Gastrocnemius medialis (tissue), 4 donors: ENCODE results near the gene ST6GALNAC6. TPM values are rescaled to one million over a fixed set of nuclear protein-coding genes. Genes with fewer than 3 reads are reported as not detected.
"Not testable (repeated sequence)": the region's sequence is repeated elsewhere in the genome, so short reads cannot be mapped to it uniquely, and the experiment has no call there.

Source experiments
- ATAC-seq, 2 donors: fragments of 150-250 bp; one replicate each; pipeline ENCODE4 v1.9.1; 2016
- DNase-seq, 2 donors: peaks; one replicate each; pipeline ENCODE4 v3.0.0-alpha.2; 2019
- H3K27ac ChIP-seq, 4 donors: fragments of 200-600 bp; sonication (generic); 1 replicate in 1 of 4; 2 replicates in 3 of 4; pipeline ENCODE4 v1.5.1; 2016 to 2018; ENCODE audit warnings: mild to moderate bottlenecking in 2 of 4, moderate library complexity in 1 of 4
- H3K27me3 ChIP-seq, 3 donors: fragments of 200-600 bp; sonication (generic) in 2 of 3; 1 replicate in 1 of 3; 2 replicates in 2 of 3; pipeline versions ENCODE4 v1.5.1 to v1.6.0; 2016 to 2019; ENCODE audit warnings: mild to moderate bottlenecking in 1 of 3, moderate library complexity in 1 of 3
- H3K36me3 ChIP-seq, 2 donors: fragments of 200-600 bp; sonication (generic) in 1 of 2; one replicate each; pipeline ENCODE4 v1.5.1; 2017 to 2018
- H3K4me1 ChIP-seq, 2 donors: fragments of 200-600 bp; sonication (generic) in 1 of 2; one replicate each; pipeline ENCODE4 v1.5.1; 2016 to 2017; ENCODE audit warnings: mild to moderate bottlenecking in 2 of 2
- H3K4me3 ChIP-seq, 4 donors: fragments of 200-600 bp; sonication (generic) in 3 of 4; 1 replicate in 1 of 4; 2 replicates in 3 of 4; pipeline ENCODE4 v1.5.1; 2016 to 2019; ENCODE audit warnings: mild to moderate bottlenecking in 2 of 4
- H3K9me3 ChIP-seq, 3 donors: fragments of 200-600 bp; sonication (generic) in 2 of 3; 1 replicate in 1 of 3; 2 replicates in 2 of 3; pipeline ENCODE4 v1.5.1; 2016 to 2019
- POLR2A ChIP-seq, 2 donors: fragments of 450-650 bp; IDR thresholded peaks; one replicate each; pipeline ENCODE4 v1.6.1; 2017; ENCODE audit warnings: antibody characterized with exemption in 2 of 2, mild to moderate bottlenecking in 2 of 2, moderate library complexity in 2 of 2
- in situ Hi-C, 4 donors: fragments of 200-750 bp; cut with MboI; loops; one replicate each; pipeline versions ENCODE4 v1.15.0 to v1.8.0; 2017; ENCODE audit warnings: low sequenced_read_pairs in 4 of 4
- intact Hi-C: fragments of 100-400 bp; cut with DNase I; formaldehyde crosslinking; loops from one replicate; pipeline ENCODE4 v1.15.1; 2023; ENCODE audit warnings: low total_unique reads
- total RNA-seq, 4 donors: library from RNA; depleted of rRNA; stranded (reverse); fragments of >200 nt; gene quantifications; one replicate each; pipeline versions ENCODE4 v1.1.0 to v1.2.3, GENCODE V29; 2016
- TF ChIP-seq, protein P1 (sequence below), 5 experiments: fragments of 450-650 bp in 3 of 5; fragments of 200-600 bp in 2 of 5; sonication (generic) in 2 of 5; IDR thresholded peaks in 4 of 5; conservative IDR thresholded peaks in 1 of 5; 1 replicate in 4 of 5; 2 replicates in 1 of 5; pipeline ENCODE4 v1.5.1; 2016 to 2019; ENCODE audit warnings: antibody characterized with exemption in 5 of 5, mild to moderate bottlenecking in 3 of 5, moderate library complexity in 3 of 5

Gene ST6GALNAC6
- total RNA-seq, 4 donors from 2014 or later = 46.7 to 69.3 (median 56.9) TPM

DNA sequence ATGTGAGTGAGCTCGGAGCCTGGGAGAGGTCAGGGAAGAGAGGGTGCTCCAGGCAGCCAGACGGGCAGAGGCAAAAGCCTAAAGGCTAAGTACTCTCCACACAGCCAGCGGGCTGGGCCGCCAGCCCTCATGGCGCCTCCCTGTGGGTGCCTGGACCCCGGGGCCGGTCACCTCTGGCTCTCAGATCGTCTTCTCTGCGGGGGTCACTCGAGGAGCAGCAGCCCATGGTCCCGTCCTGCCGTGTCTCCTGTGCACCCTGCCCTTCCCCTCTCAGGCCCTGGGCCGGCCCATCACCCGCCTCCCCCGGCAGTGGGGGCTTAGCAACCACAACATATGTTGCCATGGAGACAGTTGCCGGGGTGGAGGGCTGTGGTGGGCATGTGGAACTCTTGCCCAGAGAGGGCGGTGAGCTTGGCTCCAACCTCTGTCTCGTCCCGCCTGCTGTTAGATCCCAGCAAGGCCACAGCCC, 26.1 kb downstream of the ST6GALNAC6 start:
- Histone ChIP-seq H3K27ac (peak overlapping the region; percentile 86 to 96 (median 91)), H3K4me1 (peaks cover 48 to 50% of the 10 kb centered on the region in 2 donors), H3K36me3 (peaks cover 0 to 43% of the 10 kb centered on the region in 2 donors), H3K4me3 (peak overlapping the region in 1 of 4 donors; percentile 18), H3K9me3 (no peaks in the 10 kb centered on the region), H3K27me3 (no peaks in the 10 kb centered on the region)
- in situ Hi-C loops (loop anchor here in 1 of 4 donors (5.0 kb wide), 1 partner anchor 136 kb away; the partner anchor contains the start of gene TOR2A), intact Hi-C loops (no loop called here)
- ATAC-seq (no peak), DNase-seq (no peak)
- no peak for TF ChIP-seq POLR2A (IDR thresholded peaks at IDR 0.05)
- TF ChIP-seq, protein P1, sequence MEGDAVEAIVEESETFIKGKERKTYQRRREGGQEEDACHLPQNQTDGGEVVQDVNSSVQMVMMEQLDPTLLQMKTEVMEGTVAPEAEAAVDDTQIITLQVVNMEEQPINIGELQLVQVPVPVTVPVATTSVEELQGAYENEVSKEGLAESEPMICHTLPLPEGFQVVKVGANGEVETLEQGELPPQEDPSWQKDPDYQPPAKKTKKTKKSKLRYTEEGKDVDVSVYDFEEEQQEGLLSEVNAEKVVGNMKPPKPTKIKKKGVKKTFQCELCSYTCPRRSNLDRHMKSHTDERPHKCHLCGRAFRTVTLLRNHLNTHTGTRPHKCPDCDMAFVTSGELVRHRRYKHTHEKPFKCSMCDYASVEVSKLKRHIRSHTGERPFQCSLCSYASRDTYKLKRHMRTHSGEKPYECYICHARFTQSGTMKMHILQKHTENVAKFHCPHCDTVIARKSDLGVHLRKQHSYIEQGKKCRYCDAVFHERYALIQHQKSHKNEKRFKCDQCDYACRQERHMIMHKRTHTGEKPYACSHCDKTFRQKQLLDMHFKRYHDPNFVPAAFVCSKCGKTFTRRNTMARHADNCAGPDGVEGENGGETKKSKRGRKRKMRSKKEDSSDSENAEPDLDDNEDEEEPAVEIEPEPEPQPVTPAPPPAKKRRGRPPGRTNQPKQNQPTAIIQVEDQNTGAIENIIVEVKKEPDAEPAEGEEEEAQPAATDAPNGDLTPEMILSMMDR (IDR thresholded peaks at IDR 0.05 in 4 of 5, conservative IDR thresholded peaks at IDR 0.05 in 1 of 5) = no peak

DNA sequence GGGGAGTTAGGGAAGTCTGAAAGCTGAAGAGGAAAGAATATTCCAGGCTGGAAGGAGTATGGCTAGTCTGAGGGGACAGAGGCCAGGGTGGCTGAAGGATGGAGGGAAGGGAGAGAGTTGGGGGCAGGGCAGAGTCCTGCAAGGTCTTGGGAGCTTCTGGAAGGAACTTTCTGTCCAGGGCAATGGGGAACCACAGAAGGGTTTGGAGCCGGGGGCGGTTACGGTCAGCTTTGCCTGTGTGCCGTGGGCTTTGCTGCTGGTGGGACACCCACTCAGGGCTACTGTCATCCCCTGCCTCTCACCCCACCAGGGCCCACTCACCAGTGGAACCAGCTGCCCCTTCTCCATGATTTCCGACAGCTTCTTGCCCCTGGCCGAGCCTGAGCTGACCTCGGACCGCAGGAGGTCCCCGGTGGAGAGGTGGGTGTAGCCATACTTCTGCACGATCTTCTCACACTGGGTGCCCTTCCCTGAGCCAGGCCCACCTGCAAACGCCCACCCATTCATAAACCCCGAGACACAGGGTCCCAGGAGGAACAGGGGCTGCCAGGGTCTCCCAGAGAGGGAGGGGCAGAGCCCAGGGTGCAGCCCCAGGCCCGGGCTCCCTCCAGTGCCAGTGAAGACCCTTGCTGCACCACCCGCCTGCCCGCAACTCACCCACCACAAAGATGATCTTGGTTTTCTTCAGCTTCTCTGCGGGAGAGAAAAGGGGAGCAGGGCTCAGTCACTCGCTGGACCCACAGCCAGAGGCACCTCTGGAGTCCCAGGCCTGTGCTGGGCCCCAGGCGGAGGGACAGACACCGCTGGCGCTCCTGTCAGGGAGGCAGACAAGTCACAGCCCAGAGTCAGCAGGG, 26.8 kb downstream of the ST6GALNAC6 start:
- H3K36me3 ChIP-seq = peaks cover 0 to 49% of the 10 kb centered on the region in 2 donors
- peak overlapping the region; percentile 86 to 96 (median 91) for H3K27ac ChIP-seq
- H3K27me3 ChIP-seq = no peaks in the 10 kb centered on the region
- in situ Hi-C loops (loop anchor here in 1 of 4 donors (5.0 kb wide), 1 partner anchor 135 kb away; the partner anchor contains the start of gene TOR2A), intact Hi-C loops (no loop called here)
- no peak for ATAC-seq
- H3K4me1 ChIP-seq = peaks cover 43 to 47% of the 10 kb centered on the region in 2 donors
- TF ChIP-seq, protein P1 (IDR thresholded peaks at IDR 0.05 in 4 of 5, conservative IDR thresholded peaks at IDR 0.05 in 1 of 5) = no peak
- no peak for TF ChIP-seq POLR2A (IDR thresholded peaks at IDR 0.05)
- no peak for DNase-seq
- no peak overlapping the region for H3K4me3 ChIP-seq
- no peaks in the 10 kb centered on the region for H3K9me3 ChIP-seq

DNA sequence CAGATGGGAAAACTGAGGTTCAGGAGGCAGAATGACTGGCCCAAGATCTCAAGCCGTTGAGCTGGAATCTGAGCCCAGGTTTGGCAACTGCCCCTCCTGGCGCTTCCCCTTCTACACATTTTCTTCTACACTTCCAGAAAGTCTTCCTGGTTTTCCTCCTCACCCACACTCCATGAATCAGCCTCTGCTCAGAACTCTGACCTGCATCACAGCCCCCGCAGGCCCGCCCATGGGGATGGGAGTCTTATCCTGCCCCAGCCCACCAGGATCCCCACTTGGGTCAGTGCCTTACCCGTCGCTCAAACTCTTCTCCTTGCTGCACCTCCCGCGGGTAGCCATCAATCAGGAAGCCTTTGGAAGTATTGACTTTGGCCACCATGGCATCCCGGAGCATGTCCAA, 27.9 kb downstream of the ST6GALNAC6 start:
- intact Hi-C loops = loop anchor here (2.0 kb wide), 1 partner anchor 137 kb away; the partner anchor contains the start of gene TOR2A
- DNase-seq = no peak
- in situ Hi-C loops = loop anchor here in 1 of 4 donors (5.0 kb wide), 1 partner anchor 134 kb away; the partner anchor contains the start of gene TOR2A
- H3K27ac ChIP-seq = peak overlapping the region in 1 of 4 donors; percentile 91
- peaks cover 0 to 52% of the 10 kb centered on the region in 2 donors for H3K36me3 ChIP-seq
- H3K9me3 ChIP-seq = no peaks in the 10 kb centered on the region
- no peak for TF ChIP-seq POLR2A (IDR thresholded peaks at IDR 0.05)
- no peaks in the 10 kb centered on the region for H3K27me3 ChIP-seq
- no peak for ATAC-seq
- H3K4me3 ChIP-seq = no peak overlapping the region
- H3K4me1 ChIP-seq = peaks cover 35 to 42% of the 10 kb centered on the region in 2 donors

DNA sequence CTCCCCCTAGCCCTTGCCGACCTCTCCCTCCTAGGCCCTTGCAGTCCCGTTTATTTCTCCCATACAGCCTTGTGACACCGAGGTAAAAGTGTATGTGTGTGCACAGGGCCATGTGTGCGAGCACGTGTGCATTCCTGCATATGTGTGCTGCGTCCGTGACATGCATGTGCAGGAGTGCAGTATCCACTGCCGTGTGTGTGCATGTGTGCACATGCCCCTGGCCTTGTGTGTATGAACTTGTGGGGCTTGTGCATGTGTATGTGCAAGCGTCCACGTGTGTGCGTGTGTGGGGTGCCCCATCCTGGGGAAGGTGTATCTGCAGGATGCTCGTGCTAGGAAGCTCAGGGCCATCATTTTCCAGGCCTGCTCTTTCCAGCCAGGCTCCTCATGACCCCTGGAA, 28.5 kb downstream of the ST6GALNAC6 start:
- TF ChIP-seq, protein P1 (IDR thresholded peaks at IDR 0.05 in 4 of 5, conservative IDR thresholded peaks at IDR 0.05 in 1 of 5) = no peak
- TF ChIP-seq POLR2A (IDR thresholded peaks at IDR 0.05) = no peak
- no peak overlapping the region for H3K4me3 ChIP-seq
- H3K27me3 ChIP-seq = no peaks in the 10 kb centered on the region
- no peak overlapping the region for H3K27ac ChIP-seq
- ATAC-seq = no peak
- H3K4me1 ChIP-seq = peaks cover 29 to 36% of the 10 kb centered on the region in 2 donors
- no peak for DNase-seq
- peaks cover 0 to 52% of the 10 kb centered on the region in 2 donors for H3K36me3 ChIP-seq
- intact Hi-C loops (loop anchor here (2.0 kb wide), 1 partner anchor 136 kb away; the partner anchor contains the start of gene TOR2A), in situ Hi-C loops (loop anchor here in 1 of 4 donors (5.0 kb wide), 1 partner anchor 134 kb away; the partner anchor contains the start of gene TOR2A)
- no peaks in the 10 kb centered on the region for H3K9me3 ChIP-seq

DNA sequence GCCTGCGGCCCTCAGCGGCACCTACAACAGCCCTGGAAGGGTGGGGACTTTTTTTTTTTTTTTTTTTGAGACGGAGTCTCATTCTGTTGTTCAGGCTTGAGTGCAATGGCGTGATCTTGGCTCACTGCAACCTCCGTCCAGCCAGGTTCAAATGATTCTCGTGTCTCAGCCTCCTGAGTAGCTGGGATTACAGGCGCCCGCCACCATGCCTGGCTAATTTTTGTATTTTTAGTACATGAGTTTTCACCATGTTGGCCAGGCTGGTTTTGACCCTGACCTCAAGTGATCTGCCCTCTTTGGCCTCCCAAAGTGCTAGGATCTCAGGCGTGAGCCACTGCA, 29.3 kb downstream of the ST6GALNAC6 start:
- Histone ChIP-seq H3K4me1 (peaks cover 21 to 29% of the 10 kb centered on the region in 2 donors), H3K36me3 (peaks cover 0 to 52% of the 10 kb centered on the region in 2 donors), H3K27ac (peak overlapping the region in 2 of 4 donors; percentile 34 to 77)
- intact Hi-C loops (loop anchor here (2.0 kb wide), 1 partner anchor 135 kb away; the partner anchor contains the start of gene TOR2A), in situ Hi-C loops (loop anchor here in 1 of 4 donors (5.0 kb wide), 1 partner anchor 133 kb away; the partner anchor contains the start of gene TOR2A)
- ATAC-seq, H3K9me3 ChIP-seq, DNase-seq, H3K27me3 ChIP-seq, H3K4me3 ChIP-seq: not testable (repeated sequence)
- TF ChIP-seq, protein P1 (IDR thresholded peaks at IDR 0.05 in 4 of 5, conservative IDR thresholded peaks at IDR 0.05 in 1 of 5) = peak in 2 of 5 experiments; percentile 11 to 28
